ENCODE measurements around the gene ERC1.

DNA sequence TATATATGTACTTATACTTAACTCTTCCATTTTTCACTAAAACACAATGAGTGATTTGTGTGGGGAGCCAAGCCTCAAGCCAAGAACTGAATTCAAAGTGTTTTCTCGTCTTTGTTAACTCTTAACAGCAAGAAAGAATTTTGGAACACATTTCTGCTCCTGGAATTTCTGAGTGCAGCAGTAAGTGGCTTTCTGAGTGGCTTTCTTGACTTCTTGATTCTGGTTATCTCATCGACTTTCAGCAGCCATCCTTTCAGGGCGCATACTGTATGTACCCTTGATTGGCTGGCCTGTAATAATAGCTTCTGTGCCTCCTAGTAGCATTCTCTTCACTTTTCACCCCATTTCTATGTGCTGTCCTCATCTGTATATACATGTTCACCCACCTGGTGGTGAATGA is 446.0 kb downstream of the ERC1 start:
- TF ChIP-seq CTCF (IDR thresholded peaks at IDR 0.05) (no peak), POLR2A (IDR thresholded peaks at IDR 0.05) (no peak), POLR2AphosphoS5 (IDR thresholded peaks at IDR 0.05) (no peak), EP300 (IDR thresholded peaks at IDR 0.05) (no peak)
